WERI-Rb-1 (cell line): ENCODE measurements around the gene SLC6A8.
A peak's percentile ranks its signal among the peaks of the same experiment; 100 is the strongest.
"Not testable (repeated sequence)": the region's sequence is repeated elsewhere in the genome, so short reads cannot be mapped to it uniquely, and the experiment has no call there.

Source experiments
- DNase-seq: peaks from one replicate; pipeline ENCODE4 v3.0.0-alpha.2; 2020
- H3K27ac ChIP-seq: fragments of 250-450 bp; sonication (Bioruptor Pico); 2 replicates; pipeline ENCODE4 v1.5.1; 2020; ENCODE audit warnings: mild to moderate bottlenecking, moderate library complexity
- H3K27me3 ChIP-seq: fragments of 250-450 bp; sonication (Bioruptor Pico); 2 replicates; pipeline ENCODE4 v1.5.1; 2021; ENCODE audit warnings: mild to moderate bottlenecking, low read depth, moderate library complexity; ENCODE audit not compliant: insufficient read depth, severe bottlenecking
- H3K36me3 ChIP-seq: fragments of 250-450 bp; sonication (Bioruptor Pico); 2 replicates; pipeline ENCODE4 v1.5.1; 2020; ENCODE audit warnings: mild to moderate bottlenecking, moderate library complexity
- H3K4me3 ChIP-seq: 2 replicates; pipeline ENCODE4 v1.5.1; 2011; ENCODE audit warnings: low read depth, mild to moderate bottlenecking, control low read depth, low read length
- H3K9me3 ChIP-seq: fragments of 250-450 bp; sonication (Bioruptor Pico); 2 replicates; pipeline ENCODE4 v1.5.1; 2021; ENCODE audit warnings: mild to moderate bottlenecking, moderate library complexity; ENCODE audit not compliant: severe bottlenecking
- TF ChIP-seq, protein P1 (sequence below): IDR thresholded peaks from 2 replicates; pipeline ENCODE4 v1.5.1; 2011; ENCODE audit warnings: low read depth, mild to moderate bottlenecking, control low read depth, inconsistent platforms, low read length

The SLC6A8 gene

DNA sequence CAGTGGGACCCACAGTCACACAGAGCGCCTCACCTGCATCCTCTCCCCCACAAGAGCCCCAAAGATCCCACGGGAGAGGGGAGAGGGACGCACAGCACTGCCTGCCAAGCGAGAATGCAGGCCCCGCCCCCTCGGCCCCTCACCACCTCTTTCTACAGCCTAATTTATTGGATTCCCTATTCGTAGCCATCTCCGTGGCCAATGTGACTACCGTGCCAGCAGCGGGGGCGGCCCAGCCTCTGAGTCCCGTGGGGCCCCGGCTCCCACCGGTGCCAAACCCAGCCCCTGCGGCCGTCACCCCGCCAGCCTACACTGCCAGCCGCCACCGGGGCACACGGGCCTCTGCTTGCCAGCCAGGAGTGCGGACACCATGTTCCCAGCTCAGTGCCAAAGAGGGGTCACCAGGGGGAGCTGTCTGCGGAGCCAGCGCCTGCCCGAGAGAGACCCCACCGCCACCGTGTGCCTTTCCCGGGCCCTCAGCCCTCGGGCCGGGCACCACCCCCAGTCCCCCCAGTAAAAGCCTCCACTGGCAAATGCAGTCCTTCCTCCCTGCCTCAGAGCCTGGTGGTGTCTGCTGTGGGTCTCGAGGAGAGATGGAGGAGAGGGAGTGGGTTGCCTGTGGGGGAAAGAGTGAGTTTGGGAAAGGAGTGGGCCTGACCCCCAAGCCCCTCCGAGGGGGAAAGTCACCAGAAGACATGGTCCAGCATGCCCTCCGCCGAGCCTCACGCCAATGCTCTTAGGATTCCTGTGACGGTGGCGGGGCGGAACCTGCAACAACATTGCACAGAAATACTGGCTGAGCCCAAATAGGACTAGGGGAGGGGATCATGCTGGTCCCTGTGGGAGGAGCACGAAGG, 56.7 kb downstream of the SLC6A8 start:
- Histone ChIP-seq H3K27ac (peak overlapping the region; percentile 24; the same call in 1 of the 2 replicates), H3K9me3 (no peaks in the 10 kb centered on the region), H3K27me3 (peaks cover 2% of the 10 kb centered on the region), H3K36me3 (0 out of 2 replicates have a peak, but pooled peaks cover 1% of the 10 kb centered on the region), H3K4me3 (no peak overlapping the region)
- DNase-seq: peak; percentile 59
- TF ChIP-seq, protein P1, sequence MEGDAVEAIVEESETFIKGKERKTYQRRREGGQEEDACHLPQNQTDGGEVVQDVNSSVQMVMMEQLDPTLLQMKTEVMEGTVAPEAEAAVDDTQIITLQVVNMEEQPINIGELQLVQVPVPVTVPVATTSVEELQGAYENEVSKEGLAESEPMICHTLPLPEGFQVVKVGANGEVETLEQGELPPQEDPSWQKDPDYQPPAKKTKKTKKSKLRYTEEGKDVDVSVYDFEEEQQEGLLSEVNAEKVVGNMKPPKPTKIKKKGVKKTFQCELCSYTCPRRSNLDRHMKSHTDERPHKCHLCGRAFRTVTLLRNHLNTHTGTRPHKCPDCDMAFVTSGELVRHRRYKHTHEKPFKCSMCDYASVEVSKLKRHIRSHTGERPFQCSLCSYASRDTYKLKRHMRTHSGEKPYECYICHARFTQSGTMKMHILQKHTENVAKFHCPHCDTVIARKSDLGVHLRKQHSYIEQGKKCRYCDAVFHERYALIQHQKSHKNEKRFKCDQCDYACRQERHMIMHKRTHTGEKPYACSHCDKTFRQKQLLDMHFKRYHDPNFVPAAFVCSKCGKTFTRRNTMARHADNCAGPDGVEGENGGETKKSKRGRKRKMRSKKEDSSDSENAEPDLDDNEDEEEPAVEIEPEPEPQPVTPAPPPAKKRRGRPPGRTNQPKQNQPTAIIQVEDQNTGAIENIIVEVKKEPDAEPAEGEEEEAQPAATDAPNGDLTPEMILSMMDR: peak; percentile 73

DNA sequence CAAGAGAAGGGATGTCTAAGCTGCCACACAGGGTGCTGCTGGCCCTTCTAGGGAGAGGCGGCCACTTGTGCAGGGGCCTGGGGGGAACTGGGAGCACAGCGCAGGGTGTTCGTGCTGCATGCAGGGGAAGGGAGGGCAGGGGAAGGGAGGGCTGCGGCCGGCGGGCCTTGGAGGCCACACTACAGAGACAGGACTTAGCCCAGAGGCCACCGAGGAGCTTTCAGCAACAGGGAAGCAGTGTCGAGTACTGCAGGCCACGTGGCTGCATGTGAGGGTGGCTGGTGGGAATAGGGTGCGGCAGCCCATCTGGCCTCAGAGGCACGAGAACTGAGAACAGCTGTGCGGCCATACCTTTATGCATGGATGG, 57.3 kb downstream of the SLC6A8 start:
- not testable (repeated sequence) for H3K4me3 ChIP-seq, H3K36me3 ChIP-seq, H3K27me3 ChIP-seq, H3K9me3 ChIP-seq, H3K27ac ChIP-seq
- DNase-seq: peak; percentile 58
